Measurements from ENCODE around the gene FAM181A.

The FAM181A gene

DNA sequence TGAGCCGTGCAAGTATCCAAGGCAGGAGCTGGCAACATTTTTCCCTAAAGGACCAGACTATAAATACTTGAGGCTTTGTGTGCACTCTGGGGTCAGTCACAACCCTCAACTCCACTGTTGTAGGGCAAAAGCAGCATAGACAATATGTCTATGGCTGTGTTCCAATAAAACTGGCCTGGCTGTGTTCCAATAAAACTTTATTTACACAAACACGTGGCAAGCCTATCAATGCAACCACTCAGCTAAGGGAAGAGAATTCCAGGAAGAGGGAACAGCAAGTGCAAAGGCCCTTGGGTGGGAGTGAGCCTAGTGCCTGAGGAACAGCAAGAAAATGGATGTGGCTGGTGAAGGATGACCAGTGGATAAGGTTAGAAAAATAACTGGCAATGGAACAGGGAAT, 11.3 kb upstream of the FAM181A start:
- no peak overlapping the region for H3K27ac Mint-ChIP-seq
- H3K4me3 Mint-ChIP-seq, result no peak overlapping the region
- peaks cover 20% of the 10 kb centered on the region for H3K9me3 Mint-ChIP-seq
- H3K27me3 Mint-ChIP-seq (ENCODE audit: low read depth), result peaks cover 3% of the 10 kb centered on the region
- peaks cover 2% of the 10 kb centered on the region for H3K36me3 Mint-ChIP-seq (ENCODE audit: low read depth)
- H3K4me1 Mint-ChIP-seq (ENCODE audit: low read depth), result no peaks in the 10 kb centered on the region

DNA sequence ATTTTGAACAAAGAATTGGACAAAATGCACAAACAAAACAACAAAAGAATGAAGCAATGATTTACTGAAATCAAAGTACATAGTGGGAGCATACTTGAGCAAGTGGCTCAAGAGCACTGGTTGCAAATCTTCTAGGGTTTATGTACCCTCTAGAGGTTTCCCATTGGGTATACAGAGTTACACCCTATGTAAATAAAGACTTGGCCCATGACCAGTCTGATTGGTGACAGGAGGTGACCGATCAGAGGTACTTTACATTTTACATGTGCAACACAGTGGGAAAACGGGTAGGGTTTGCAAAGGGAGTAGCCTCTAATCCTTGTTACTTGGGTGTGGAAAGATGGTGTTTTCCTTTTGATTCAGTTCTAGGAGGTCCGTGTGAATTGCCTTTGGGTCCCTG, 10.6 kb upstream of the FAM181A start:
- Mint-ChIP-seq H3K4me1 (ENCODE audit: low read depth) (no peaks in the 10 kb centered on the region), H3K9me3 (peaks cover 20% of the 10 kb centered on the region), H3K36me3 (ENCODE audit: low read depth) (peaks cover 2% of the 10 kb centered on the region), H3K27me3 (ENCODE audit: low read depth) (peaks cover 3% of the 10 kb centered on the region), H3K27ac (no peak overlapping the region), H3K4me3 (no peak overlapping the region)

DNA sequence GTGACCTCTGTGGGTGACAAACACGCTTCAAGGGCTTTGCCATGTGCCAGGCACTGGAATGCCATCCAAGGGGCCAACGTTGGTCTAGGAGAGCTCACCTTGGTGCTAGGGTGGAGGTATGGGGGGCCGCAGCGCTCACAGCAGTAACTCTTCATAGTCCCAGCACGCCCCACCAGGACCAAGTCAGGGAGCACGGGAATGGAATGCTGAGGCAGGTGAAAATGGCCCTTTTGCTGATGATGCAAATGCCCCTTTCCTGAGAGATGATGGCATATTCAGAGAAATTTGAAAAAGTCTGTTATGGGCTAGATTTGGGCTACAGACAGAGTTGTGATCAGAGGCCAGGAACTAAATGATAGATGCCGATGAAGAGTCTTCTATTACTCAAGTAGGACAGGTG, 10.0 kb upstream of the FAM181A start:
- Mint-ChIP-seq H3K36me3 (ENCODE audit: low read depth) (peaks cover 2% of the 10 kb centered on the region), H3K27me3 (ENCODE audit: low read depth) (peaks cover 3% of the 10 kb centered on the region), H3K4me3 (no peak overlapping the region), H3K27ac (no peak overlapping the region), H3K9me3 (peaks cover 20% of the 10 kb centered on the region), H3K4me1 (ENCODE audit: low read depth) (no peaks in the 10 kb centered on the region)

DNA sequence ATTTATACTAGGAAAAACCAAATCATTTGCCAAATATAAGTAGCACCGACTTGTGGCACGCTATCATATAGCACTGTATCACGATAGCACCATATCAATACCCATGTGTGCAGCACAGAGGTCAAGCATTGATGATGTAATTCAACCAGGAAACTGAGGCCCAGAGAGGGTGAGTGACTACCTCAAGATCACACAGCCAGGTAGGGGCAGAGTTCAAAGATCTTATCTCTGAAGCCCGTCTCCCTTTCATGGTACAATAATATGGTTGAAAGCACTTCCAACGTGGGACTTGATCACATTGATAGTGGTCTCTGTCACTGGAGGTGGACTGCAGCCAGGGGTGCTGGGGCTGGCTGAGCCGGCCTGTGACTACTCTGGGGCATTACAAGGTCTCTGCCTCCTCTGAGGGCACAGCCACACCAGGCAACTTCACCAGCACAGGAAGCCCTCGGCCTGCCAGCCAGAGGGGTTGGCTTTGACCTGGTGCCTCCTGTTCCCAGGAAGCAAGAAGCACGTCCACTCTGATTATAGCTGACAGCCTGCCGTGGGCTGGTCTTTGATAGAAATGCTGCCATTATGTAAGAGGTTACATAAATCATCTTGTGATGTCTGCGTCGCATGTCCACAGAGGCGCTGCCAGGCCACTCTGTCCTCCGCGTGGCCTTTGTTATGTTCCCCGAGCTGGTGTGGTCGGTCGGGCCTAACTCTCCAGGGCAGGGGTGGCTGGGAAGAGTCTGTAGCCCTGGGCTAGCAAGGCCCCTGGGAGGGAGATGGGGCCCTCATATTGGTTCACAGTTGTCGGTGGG, 5.9 kb upstream of the FAM181A start:
- H3K27ac Mint-ChIP-seq, result no peak overlapping the region

DNA sequence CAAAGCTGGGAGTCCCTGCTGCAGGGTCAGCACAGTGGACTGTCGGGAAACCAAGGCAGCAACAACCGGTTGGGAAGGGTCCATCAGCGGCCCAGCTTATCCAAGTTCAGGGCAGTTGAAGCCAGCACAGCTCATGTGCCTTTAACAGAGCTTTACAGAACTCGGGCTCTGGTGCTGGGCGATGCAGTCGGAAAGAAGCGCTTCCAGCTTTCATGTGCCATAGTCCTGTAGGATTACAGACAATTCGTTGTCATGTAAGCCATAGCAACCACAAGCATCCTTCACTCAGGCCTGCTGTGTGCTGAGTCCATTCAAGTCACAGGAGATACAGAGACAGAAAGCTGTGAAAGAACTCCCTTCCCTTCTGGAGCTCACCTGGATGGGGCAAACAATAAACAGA, 3.5 kb upstream of the FAM181A start:
- no peak overlapping the region for H3K4me3 Mint-ChIP-seq
- H3K4me1 Mint-ChIP-seq (ENCODE audit: low read depth), result no peaks in the 10 kb centered on the region
- peaks cover 3% of the 10 kb centered on the region for H3K27me3 Mint-ChIP-seq (ENCODE audit: low read depth)
- peaks cover 3% of the 10 kb centered on the region for H3K9me3 Mint-ChIP-seq
- no peak overlapping the region for H3K27ac Mint-ChIP-seq
- H3K36me3 Mint-ChIP-seq (ENCODE audit: low read depth), result no peaks in the 10 kb centered on the region

More for the DNA sequence above, 5.9 kb upstream of the FAM181A start:
- Mint-ChIP-seq H3K9me3 (peaks cover 6% of the 10 kb centered on the region), H3K27me3 (ENCODE audit: low read depth) (peaks cover 3% of the 10 kb centered on the region), H3K4me3 (no peak overlapping the region), H3K36me3 (ENCODE audit: low read depth) (no peaks in the 10 kb centered on the region), H3K4me1 (ENCODE audit: low read depth) (no peaks in the 10 kb centered on the region)

DNA sequence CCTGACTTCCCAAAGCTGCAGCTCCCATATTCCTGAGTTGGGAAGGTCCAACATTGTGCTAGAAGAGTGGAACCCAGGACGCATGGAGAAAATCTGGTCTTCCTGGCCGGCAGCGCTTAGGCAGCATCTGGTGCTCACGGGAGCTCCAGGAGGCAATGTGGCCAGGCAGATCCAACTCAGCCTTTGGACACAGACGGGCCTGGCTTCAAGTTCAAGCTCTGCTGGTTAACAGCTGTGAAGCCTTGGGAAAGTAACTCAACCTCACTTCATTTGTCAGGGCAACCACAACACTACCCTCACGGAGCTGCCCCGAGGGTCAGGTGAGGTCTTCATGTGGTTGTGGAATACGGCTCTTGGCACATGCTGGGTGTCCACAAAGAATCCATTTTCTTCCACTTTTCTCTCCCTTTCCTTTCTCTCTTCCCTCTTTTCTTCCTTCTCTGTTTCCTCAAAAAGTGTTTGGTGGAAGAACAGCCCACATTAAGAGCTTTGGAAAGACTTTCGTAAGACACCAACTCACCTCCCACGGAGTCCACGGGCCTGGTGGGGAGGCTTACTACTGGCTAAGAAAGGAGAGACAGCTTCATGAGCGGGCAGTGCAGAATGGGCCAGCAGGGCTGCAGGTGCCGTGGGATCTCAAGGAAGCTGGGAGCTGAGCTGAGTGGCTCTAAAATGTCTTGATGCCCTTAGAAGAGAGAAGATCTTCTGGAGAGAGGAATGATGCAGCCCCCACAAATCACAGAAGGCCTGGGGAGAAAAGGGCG, 2.4 kb upstream of the FAM181A start:
- no peak overlapping the region for H3K4me3 Mint-ChIP-seq
- no peaks in the 10 kb centered on the region for H3K4me1 Mint-ChIP-seq (ENCODE audit: low read depth)
- no peaks in the 10 kb centered on the region for H3K36me3 Mint-ChIP-seq (ENCODE audit: low read depth)
- H3K27me3 Mint-ChIP-seq (ENCODE audit: low read depth), result peaks cover under 1% of the 10 kb centered on the region
- peaks cover under 1% of the 10 kb centered on the region for H3K9me3 Mint-ChIP-seq
- H3K27ac Mint-ChIP-seq, result no peak overlapping the region

DNA sequence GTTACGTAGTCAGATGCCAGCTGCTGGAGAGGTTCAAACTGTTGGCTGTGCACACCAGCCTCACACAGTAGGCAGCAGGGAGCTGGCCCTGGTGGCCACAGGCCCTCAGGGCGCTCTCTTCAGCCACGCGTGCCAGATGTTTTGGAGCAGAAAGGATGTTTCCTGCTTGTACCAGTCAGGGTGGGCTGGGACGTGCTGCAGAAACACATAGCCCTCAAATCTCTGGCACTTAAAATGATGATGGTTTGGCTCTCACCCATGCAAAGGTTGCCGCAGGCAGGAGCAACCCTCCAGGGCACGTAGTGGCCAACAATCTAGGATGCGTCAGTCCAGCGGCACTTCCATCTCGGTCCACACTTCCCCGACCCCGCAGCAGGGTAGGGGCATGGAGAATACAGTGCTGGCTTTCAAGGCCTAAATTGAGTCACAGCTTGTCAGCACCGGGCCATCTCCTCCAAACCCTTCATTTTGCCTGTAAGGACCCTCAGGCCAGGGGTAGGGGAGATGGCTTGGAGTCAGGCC, 1.7 kb upstream of the FAM181A start:
- H3K9me3 Mint-ChIP-seq, result no peaks in the 10 kb centered on the region
- H3K4me3 Mint-ChIP-seq, result no peak overlapping the region
- no peaks in the 10 kb centered on the region for H3K27me3 Mint-ChIP-seq (ENCODE audit: low read depth)
- no peak overlapping the region for H3K27ac Mint-ChIP-seq
- no peaks in the 10 kb centered on the region for H3K36me3 Mint-ChIP-seq (ENCODE audit: low read depth)
- no peaks in the 10 kb centered on the region for H3K4me1 Mint-ChIP-seq (ENCODE audit: low read depth)

DNA sequence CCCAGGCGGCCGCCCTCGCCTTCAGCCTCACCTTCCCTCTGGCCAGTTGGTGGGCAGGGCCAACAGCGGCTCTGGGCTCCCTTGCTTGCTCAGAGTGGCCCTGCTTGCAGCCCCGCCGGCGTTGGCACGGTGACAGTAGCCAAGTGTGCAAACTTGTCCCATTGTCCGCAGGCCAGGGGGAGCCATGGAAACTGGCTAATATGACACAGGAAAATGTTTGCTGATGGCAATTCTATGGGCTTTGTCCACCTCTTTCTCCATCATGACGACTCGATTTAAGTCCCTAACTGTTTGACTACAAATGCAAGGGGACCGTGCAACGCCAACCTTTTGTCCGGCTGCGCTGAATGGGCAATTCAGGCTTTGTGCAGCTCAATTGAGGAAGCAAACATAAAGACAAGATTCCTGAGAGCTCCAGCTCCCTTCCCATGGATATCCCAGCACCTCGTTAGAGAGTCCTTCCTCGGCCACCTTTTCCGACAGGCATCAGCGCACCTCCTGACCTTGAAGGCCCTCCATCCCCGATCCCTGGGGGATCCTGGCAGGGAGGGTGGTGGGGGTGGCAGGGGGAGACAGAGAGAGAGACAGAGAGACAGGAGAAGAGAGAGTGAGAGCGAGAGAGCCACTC, 785 bp upstream of the FAM181A start:
- Mint-ChIP-seq H3K36me3 (ENCODE audit: low read depth) (no peaks in the 10 kb centered on the region), H3K4me3 (no peak overlapping the region), H3K27ac (no peak overlapping the region), H3K27me3 (ENCODE audit: low read depth) (no peaks in the 10 kb centered on the region), H3K9me3 (no peaks in the 10 kb centered on the region), H3K4me1 (ENCODE audit: low read depth) (peaks cover 8% of the 10 kb centered on the region)

DNA sequence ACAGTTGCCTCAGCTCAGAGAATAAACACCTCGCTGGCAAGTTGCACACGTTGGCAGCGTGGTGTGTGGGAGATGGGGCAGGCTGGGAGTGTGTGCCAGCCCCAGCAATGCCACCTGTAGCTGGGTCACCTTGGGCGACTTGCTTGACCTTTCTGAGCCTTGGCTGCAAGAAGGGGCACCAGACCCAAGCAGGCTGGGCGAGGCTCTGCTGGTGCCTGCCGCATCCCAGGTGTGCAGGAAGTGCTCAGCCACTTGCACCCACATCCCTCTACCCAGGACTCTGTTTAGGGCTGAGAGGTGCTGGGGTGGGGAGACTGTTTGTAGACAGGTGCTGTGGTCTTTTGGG, 629 bp downstream of the FAM181A start:
- H3K9me3 Mint-ChIP-seq, result no peaks in the 10 kb centered on the region
- no peak overlapping the region for H3K4me3 Mint-ChIP-seq
- H3K27ac Mint-ChIP-seq, result no peak overlapping the region
- no peaks in the 10 kb centered on the region for H3K36me3 Mint-ChIP-seq (ENCODE audit: low read depth)
- H3K4me1 Mint-ChIP-seq (ENCODE audit: low read depth), result peaks cover 8% of the 10 kb centered on the region
- no peaks in the 10 kb centered on the region for H3K27me3 Mint-ChIP-seq (ENCODE audit: low read depth)

DNA sequence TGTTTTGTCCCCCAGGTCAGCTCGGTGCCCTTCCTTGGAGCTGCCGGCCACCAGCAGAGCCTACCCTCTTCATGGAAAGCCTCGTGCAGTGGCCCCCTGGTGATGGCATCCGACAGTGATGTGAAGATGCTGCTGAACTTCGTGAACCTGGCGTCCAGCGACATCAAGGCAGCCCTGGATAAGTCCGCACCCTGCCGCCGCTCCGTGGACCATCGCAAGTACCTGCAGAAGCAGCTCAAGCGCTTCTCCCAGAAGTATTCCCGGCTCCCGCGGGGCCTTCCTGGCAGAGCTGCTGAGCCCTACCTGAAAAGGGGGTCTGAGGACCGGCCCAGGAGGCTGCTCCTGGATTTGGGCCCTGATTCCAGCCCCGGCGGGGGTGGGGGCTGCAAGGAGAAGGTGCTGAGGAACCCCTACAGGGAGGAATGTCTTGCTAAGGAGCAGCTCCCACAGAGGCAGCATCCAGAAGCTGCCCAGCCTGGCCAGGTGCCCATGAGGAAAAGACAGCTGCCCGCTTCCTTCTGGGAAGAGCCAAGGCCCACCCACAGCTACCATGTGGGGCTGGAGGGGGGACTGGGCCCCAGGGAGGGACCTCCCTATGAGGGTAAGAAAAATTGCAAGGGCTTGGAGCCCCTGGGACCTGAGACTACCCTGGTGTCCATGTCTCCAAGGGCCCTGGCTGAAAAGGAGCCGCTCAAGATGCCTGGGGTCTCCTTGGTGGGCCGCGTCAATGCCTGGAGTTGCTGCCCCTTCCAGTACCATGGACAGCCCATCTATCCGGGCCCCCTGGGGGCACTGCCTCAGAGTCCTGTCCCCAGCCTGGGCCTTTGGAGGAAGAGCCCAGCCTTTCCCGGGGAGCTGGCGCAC, 1.3 kb downstream of the FAM181A start:
- Mint-ChIP-seq H3K36me3 (ENCODE audit: low read depth) (peaks cover 2% of the 10 kb centered on the region), H3K27me3 (ENCODE audit: low read depth) (no peaks in the 10 kb centered on the region), H3K9me3 (no peaks in the 10 kb centered on the region), H3K4me1 (ENCODE audit: low read depth) (peaks cover 8% of the 10 kb centered on the region), H3K27ac (no peak overlapping the region), H3K4me3 (no peak overlapping the region)

DNA sequence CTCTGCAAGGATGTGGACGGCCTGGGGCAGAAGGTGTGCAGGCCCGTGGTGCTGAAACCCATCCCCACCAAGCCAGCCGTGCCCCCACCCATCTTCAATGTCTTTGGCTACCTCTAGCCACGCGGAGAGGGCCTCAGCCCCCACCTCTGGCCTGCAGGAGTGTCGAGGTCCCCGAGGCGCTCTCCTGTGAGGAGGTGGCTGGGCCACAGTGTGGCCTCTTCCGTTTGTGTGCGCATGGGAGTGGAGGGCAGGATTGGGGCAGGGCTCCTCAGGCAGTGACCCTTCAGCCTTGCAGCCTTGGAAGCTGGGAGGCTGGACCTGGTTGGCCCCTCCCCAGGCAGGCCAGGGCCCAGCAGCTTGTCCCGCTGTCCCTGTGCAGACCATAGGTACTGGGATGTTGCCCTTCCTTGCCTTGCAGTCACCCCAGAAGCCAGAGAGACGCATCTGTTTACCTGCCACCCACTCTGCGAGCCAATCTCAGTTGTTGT, 1.9 kb downstream of the FAM181A start:
- Mint-ChIP-seq H3K9me3 (no peaks in the 10 kb centered on the region), H3K27ac (no peak overlapping the region), H3K36me3 (ENCODE audit: low read depth) (peaks cover 5% of the 10 kb centered on the region), H3K4me3 (no peak overlapping the region), H3K27me3 (ENCODE audit: low read depth) (no peaks in the 10 kb centered on the region), H3K4me1 (ENCODE audit: low read depth) (peaks cover 8% of the 10 kb centered on the region)

DNA sequence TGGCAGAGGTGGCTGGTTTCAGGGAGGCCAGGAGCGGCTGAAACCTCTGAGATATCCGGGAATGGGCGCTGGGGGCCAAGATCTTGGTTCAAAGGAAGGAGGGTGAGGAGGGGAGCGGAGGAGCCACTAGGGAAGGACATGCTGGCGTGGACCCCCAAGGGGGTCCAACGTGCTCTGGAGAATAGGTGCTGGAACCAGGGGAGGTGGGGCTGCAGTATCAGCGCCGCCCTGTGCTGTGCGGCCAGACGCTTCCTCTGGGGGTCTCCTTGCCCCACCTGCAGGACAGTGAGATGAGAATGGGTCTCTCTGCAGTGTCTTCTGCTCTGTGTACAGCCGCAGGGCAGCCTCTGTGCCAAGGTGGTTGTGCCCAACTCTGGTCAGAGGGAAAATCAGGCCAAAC, 2.5 kb downstream of the FAM181A start:
- peaks cover 8% of the 10 kb centered on the region for H3K4me1 Mint-ChIP-seq (ENCODE audit: low read depth)
- H3K27ac Mint-ChIP-seq, result no peak overlapping the region
- peaks cover 10% of the 10 kb centered on the region for H3K36me3 Mint-ChIP-seq (ENCODE audit: low read depth)
- no peaks in the 10 kb centered on the region for H3K27me3 Mint-ChIP-seq (ENCODE audit: low read depth)
- H3K9me3 Mint-ChIP-seq, result no peaks in the 10 kb centered on the region
- no peak overlapping the region for H3K4me3 Mint-ChIP-seq

DNA sequence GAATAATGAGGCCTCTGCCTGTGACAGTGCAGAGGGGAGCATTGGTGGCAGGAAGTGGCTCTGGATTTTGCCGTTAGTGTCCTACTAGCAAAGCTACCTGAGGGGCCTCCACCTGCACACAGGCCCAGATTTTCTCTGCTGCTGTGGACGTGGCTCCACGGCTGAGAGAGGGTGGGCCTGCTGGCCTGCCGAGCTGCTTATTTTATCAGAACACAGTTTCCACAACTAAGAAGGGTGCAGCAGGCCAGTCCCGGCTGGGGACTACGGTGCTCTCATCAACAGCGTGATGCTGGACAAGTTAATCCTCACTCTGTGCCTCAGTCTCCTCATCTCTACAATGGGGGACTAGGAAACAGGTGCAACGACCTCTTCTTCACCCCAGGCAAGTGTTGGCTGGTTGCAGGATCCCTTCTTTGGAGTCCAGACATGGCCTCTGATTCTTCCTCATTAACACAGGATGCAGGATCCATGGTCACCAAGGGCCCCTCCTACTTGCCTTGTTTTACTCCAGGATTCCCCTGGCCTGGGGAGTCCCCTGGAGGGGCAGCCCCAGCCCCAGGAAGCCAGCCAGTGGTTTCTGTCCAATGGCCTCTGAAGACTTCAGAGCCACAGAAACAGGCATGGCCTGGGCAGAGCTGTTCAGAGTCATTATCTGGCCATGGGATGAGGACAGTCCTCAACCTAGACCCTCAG, 3.3 kb downstream of the FAM181A start:
- H3K27me3 Mint-ChIP-seq (ENCODE audit: low read depth), result no peaks in the 10 kb centered on the region
- no peaks in the 10 kb centered on the region for H3K9me3 Mint-ChIP-seq
- H3K36me3 Mint-ChIP-seq (ENCODE audit: low read depth), result peaks cover 10% of the 10 kb centered on the region
- H3K4me3 Mint-ChIP-seq, result no peak overlapping the region
- no peak overlapping the region for H3K27ac Mint-ChIP-seq
- peaks cover 8% of the 10 kb centered on the region for H3K4me1 Mint-ChIP-seq (ENCODE audit: low read depth)

DNA sequence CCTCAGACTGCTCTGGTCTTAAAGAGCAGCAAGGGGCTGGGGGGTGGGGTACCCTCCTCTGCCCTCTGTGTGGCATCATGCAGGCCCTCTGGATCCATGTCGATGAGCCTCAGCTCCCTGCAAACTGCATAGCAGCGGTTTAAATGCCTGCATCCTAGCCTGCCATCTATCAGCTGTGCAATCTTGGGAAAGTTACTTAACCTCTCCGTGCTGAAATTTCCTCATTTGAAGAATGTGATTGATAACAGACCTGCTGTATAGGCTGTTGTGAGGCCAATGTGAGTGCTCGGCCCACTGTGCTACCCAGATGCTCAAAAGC, 3.8 kb downstream of the FAM181A start:
- Mint-ChIP-seq H3K9me3 (no peaks in the 10 kb centered on the region), H3K27ac (no peak overlapping the region), H3K4me1 (ENCODE audit: low read depth) (peaks cover 8% of the 10 kb centered on the region), H3K36me3 (ENCODE audit: low read depth) (peaks cover 10% of the 10 kb centered on the region), H3K27me3 (ENCODE audit: low read depth) (no peaks in the 10 kb centered on the region), H3K4me3 (no peak overlapping the region)
